ENCODE data around the gene TSHZ2.
"Not testable (repeated sequence)": the region's sequence is repeated elsewhere in the genome, so short reads cannot be mapped to it uniquely, and the experiment has no call there.

Gene TSHZ2

DNA sequence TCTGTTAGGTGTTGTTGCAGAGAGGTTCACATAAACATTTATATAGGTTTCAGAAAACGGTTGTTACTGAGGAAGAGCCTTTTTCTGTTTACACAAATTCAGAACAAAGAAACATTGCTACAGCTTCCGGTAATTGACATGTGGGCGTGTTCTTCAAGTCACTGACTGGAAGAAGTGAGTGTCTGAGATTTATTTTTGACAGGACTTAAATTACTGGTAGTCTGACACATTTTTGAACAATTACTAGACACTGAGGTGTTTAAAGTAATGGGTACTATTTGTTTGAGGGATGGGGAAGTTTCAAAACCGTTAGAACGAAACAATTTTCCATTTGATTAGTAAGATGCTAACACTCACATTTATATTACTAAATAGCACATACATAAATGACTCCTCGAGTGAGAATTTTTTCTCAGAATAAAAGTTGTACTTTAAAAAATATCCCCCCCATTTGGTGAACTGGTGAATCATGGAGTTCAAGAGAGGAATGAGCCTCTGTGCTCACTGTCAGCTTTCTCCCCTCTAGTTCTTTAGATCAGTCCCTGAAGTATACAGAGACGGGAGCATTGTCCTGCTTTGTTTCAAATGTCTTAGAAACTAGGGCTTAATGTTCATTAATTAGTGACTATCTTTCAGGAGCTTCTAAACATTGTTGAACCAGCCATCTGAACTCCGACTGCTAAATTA, 98.7 kb downstream of the TSHZ2 start:
- no peak for DNase-seq

DNA sequence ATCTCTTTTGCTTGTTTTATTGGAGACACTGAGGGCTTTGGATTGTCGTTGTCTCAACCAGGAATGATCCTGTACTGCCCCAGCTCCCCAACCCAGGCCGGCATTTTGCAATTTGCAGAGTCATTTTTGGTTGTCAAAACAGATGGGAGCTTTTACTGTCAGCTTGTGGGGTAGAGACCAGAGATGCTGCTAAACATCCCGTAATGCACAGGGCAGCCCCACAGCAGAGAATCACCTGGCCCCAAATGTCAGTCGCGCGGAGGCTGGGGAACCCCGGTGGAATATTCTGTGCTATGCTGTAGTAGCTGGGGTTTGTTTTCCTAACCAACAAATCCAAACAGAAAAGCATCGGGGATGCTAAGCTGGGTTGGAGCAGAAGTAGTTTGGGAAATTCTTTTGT, 99.7 kb downstream of the TSHZ2 start:
- DNase-seq = no peak

- no peak for DNase-seq
Measured at GRCh38 chr20:53072923-53073579, 100.9 kb downstream of the TSHZ2 start.

- no peak for DNase-seq
Measured at GRCh38 chr20:53073636-53074415, 101.7 kb downstream of the TSHZ2 start.

- DNase-seq = no peak
Measured at GRCh38 chr20:53074811-53075314, 102.7 kb downstream of the TSHZ2 start.

GRCh38 chr20:53076668-53077067, 104.5 kb downstream of the TSHZ2 start:
- DNase-seq = no peak

DNA sequence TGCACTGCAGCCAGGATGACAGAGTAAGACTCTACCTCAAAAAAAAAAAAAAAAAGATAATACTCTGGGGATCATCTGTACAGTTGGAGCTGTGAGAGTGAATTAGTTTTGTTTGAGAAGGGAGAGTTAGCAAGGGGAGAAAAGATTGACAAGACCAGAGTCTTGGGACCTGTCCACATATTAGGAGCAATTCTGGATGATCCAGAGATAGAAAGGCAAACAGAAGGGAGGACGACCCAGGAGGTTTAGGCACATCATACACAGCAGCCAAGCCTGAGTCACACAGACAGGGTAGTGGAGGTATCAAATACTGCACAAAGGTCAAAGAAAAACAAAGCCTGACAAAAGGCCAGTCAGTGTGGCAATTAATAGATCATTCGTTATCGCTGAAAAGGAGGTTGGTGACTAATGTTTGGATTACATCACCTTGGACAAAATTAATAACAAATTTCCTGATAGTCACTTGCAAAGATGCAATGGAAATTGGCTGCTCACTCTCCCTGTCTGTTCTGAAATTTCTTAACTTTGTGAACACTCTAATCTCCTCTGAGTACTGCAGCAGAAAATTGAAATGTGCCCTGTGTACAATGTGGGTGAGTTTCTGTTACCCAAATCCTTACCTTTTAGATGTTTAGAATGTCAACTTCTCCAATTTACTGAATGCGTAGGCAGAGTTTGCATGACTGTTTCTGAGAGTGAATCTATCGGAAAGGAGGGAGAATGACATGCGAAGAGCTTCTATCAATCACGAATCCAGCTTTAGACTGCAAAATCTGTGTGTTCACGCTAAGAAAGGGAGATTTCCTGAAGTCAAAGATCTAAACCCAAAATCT, 105.4 kb downstream of the TSHZ2 start:
- no peak for DNase-seq

GRCh38 chr20:53078761-53079160, 106.6 kb downstream of the TSHZ2 start:
- no peak for DNase-seq

GRCh38 chr20:53079261-53079691, 107.1 kb downstream of the TSHZ2 start:
- DNase-seq = no peak

GRCh38 chr20:53079828-53080686, 107.9 kb downstream of the TSHZ2 start:
- no peak for DNase-seq

DNA sequence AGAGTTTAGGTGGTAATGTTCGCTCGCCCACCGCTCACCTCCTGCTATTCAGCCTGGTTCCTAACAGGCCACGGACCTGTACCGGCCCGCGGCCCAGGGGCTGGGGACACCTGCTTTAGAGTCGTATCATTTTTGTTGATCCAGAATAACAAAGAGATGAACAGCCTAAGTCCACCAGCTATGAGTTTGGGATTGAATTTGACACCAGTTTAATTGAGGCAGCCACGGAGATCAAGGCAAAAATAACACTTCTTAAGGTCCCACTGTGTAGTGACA, 108.5 kb downstream of the TSHZ2 start:
- DNase-seq = no peak

GRCh38 chr20:53080969-53081871, 109.1 kb downstream of the TSHZ2 start:
- DNase-seq = no peak

DNA sequence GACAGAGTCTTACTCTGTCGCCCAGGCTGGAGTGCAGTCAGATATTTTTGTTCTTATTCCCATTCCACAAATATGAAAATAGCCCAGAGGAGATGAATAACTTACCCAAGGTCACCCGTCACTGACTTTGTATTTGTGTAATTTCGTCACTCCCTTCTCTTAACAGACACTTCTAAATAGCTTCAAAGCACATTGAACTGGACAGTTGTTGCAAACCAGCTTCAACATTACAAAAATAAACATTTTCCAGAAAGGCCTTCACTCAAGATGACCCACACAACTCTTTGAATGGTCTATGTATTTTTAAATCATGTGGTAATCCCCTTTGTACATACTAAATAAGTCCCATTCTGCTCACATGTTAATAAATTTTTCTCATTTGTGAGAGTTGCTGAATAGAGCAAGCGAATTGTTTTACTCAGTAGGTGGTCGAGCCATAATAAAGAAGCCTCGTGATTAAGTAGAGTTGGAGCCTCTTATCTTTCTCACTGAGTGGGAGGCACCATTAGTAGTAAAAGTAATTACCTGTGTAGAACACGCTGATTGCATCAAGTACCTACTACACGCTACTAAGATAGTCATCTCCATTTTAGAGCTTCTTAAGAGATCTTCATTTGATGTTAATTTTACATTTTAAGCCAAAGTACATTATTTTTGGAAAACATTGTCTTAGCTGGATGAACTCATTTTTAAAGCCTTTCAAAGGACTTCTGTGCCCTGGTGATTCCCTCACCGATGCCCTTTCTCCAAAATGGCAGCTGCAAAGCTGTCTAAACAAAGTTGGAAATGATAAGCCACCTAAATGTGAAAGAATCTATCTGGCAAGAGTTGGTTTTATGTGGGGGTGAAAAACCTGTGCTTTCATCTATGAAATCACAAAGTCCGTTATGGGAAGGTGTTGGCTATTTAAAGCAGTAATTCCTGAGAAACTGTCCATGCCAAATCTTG, 110.0 kb downstream of the TSHZ2 start:
- DNase-seq = no peak

DNA sequence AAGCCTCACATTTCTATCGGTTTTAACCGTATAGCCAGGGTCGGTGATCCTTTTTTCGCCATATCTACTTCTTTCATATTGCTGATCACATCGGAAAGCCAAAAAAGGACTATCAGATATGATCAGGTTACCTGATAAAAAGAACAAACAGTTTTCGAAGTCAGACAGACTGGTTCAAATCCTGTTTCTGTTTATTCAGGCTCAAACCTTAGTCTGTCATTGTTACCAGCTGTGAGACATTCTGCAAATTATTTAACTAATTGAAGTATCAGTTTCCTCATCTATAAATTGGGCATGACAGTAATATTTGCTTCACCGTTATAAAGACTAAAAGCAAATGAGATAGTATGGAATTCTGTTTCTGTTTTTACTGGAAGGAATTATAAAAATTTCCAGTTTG, 111.3 kb downstream of the TSHZ2 start:
- DNase-seq = no peak

DNA sequence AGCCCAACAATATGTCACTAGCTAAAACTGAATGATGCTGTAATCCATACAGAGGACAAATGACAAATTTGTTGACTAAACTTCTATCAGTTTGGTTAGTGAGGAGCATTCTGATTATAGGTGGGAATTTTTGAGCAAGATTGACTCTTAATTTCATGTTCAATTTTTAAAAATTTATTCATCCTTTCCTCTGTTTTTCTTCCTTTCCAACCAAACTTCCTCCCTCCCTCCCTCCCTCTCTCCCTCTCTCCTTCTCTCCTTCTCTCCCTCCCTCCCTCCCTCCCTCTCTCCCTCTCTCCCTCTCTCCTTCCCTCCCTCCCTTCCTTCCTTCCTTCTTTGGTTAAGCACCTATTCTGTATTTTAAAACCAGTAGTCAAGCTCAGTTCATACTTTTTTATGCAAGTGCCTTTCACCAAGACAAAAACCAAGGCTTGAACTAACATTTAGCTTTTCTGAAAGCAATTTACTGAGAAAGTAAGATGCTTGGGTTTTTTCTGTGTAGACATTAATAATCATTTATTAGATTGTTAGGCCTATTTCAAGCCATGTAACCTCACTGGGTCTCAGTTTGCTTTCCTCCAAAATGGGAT, 112.3 kb downstream of the TSHZ2 start:
- no peak for DNase-seq

- DNase-seq = peak; percentile 15
Measured at GRCh38 chr20:53085720-53086119, 113.6 kb downstream of the TSHZ2 start.

DNA sequence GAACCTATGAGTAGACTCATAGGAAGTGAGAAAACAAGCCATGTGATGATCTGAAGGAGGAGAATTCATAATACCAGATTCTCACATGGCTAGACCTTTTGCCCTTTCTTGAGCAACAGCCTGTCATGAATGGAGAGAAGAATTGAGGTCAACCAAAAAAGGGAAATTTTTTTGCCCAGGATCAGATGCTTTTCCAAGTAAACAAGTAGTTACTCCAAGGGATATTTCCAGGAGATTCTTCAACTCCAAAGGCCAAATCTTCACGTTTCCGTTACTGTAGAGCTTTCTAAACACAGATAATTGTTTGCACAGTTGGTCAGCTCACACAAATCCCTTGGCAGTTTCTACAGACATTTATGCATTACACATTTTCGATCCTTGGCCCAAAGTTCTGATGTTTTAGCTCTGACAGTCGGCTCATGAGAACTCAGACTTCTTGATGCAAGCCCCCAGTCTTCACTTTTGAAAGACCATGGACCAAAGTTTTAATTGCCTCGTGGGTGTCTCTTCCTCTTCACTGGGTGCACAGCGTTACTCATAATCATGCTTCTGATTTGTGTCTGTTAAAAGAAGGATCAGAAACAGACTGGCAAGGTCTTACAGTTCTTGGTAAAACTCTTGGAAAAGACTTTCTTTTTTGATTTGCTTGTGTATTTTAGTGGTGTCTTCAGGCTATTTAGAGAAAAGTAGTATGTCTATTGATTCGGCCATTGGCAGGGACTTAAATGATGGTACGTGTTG, 115.0 kb downstream of the TSHZ2 start:
- no peak for DNase-seq

GRCh38 chr20:53088786-53089185, 116.6 kb downstream of the TSHZ2 start:
- DNase-seq = no peak

- not testable (repeated sequence) for DNase-seq
Measured at GRCh38 chr20:53089851-53090250, 117.7 kb downstream of the TSHZ2 start.

Measured in RPMI8226 (cell line).